Measurements from ENCODE around the gene SESTD1. TPM values are rescaled to one million over a fixed set of nuclear protein-coding genes. Genes with fewer than 3 reads are reported as not detected.

The SESTD1 gene
- total RNA-seq, 2 donors from 2014 or later, result 51.3 to 75.4 TPM

- H3K4me3 ChIP-seq (ENCODE audit: low read length), result no peak overlapping the region
- TF ChIP-seq, protein P1, sequence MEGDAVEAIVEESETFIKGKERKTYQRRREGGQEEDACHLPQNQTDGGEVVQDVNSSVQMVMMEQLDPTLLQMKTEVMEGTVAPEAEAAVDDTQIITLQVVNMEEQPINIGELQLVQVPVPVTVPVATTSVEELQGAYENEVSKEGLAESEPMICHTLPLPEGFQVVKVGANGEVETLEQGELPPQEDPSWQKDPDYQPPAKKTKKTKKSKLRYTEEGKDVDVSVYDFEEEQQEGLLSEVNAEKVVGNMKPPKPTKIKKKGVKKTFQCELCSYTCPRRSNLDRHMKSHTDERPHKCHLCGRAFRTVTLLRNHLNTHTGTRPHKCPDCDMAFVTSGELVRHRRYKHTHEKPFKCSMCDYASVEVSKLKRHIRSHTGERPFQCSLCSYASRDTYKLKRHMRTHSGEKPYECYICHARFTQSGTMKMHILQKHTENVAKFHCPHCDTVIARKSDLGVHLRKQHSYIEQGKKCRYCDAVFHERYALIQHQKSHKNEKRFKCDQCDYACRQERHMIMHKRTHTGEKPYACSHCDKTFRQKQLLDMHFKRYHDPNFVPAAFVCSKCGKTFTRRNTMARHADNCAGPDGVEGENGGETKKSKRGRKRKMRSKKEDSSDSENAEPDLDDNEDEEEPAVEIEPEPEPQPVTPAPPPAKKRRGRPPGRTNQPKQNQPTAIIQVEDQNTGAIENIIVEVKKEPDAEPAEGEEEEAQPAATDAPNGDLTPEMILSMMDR (conservative IDR thresholded peaks at IDR 0.05), result no peak
- Mint-ChIP-seq H3K4me1 (peaks cover 28% of the 10 kb centered on the region), H3K36me3 (ENCODE audit: low read depth) (peaks cover 5% of the 10 kb centered on the region), H3K4me3 (no peak overlapping the region), H3K27me3 (ENCODE audit: insufficient read depth) (no peaks in the 10 kb centered on the region), H3K9me3 (no peaks in the 10 kb centered on the region), H3K27ac (no peak overlapping the region)
- no peak overlapping the region for H3K9ac ChIP-seq (ENCODE audit: extremely low read depth, low read length, poor library complexity, severe bottlenecking)
- H3K36me3 ChIP-seq (ENCODE audit: control insufficient read depth, insufficient read depth, low read length), result no peaks in the 10 kb centered on the region
- H3K9me3 ChIP-seq (ENCODE audit: control insufficient read depth, low read length), result no peaks in the 10 kb centered on the region
- 97 to 100% methylated on average over 1 to 2 of the region's 2 CpGs for WGBS, 2 experiments (ENCODE audit: insufficient coverage in 1 of 2, insufficient read length in 1 of 2)
- peaks cover 4% of the 10 kb centered on the region for H3K4me1 ChIP-seq (ENCODE audit: control insufficient read depth, insufficient read depth, low read length)
- H3K27ac ChIP-seq (ENCODE audit: low read depth, low read length), result no peak overlapping the region
- DNase-seq, result no peak
- no peaks in the 10 kb centered on the region for H3K27me3 ChIP-seq (ENCODE audit: control insufficient read depth, insufficient read depth, low read length, poor library complexity, severe bottlenecking)
These were observed 29.9 kb downstream of the SESTD1 start for GRCh38 chr2:179234658-179235240.

DNA sequence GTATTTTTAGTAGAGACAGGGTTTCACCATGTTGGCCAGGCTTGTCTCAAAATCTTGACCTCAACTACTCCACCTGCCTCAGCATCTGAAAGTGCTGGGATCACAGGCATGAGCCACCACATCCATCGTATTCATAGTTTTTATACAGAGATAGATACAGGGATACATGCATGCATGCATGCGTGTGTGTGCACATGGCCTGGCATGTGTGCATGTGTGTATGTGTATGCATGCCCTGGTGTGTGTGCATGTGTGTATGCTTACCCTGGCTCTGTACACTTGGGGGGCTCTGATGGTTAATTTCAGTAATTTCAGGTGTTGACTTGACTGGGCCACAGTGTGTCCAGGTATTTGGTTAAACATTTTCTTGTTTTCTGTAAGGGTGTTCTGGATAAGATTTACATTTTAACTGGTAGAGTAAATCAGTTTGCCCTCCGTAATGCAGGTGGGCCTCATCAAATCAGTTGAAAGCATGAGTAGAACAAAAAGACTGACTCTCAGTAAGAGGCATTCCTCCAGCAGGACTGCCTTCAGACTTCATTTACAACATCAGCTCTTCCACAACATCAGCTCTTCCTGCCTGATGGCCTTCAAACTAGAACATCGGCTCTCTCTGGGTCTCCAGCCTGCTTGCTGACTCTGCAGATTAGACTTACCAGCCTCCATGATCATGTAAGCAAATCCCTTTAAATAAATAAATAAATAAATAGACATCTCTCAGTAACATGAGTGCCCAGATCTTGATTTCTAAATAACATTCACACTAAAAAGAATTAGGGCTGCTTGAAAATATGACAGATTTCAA lies 30.8 kb downstream of the SESTD1 start:
- Mint-ChIP-seq H3K27ac (no peak overlapping the region), H3K9me3 (no peaks in the 10 kb centered on the region), H3K36me3 (ENCODE audit: low read depth) (peaks cover 5% of the 10 kb centered on the region), H3K4me1 (peaks cover 27% of the 10 kb centered on the region), H3K27me3 (ENCODE audit: insufficient read depth) (no peaks in the 10 kb centered on the region), H3K4me3 (no peak overlapping the region)
- no peaks in the 10 kb centered on the region for H3K36me3 ChIP-seq (ENCODE audit: control insufficient read depth, insufficient read depth, low read length)
- DNase-seq, result no peak
- 96 to 100% methylated on average over 1 to 4 of the region's 4 CpGs for WGBS, 2 experiments (ENCODE audit: insufficient coverage in 1 of 2, insufficient read length in 1 of 2)
- no peaks in the 10 kb centered on the region for H3K27me3 ChIP-seq (ENCODE audit: control insufficient read depth, insufficient read depth, low read length, poor library complexity, severe bottlenecking)
- H3K9me3 ChIP-seq (ENCODE audit: control insufficient read depth, low read length), result no peaks in the 10 kb centered on the region
- peaks cover under 1% of the 10 kb centered on the region for H3K4me1 ChIP-seq (ENCODE audit: control insufficient read depth, insufficient read depth, low read length)
- TF ChIP-seq, protein P1 (conservative IDR thresholded peaks at IDR 0.05), result no peak
- no peak overlapping the region for H3K27ac ChIP-seq (ENCODE audit: low read depth, low read length)
- H3K9ac ChIP-seq (ENCODE audit: extremely low read depth, low read length, poor library complexity, severe bottlenecking), result no peak overlapping the region
- no peak overlapping the region for H3K4me3 ChIP-seq (ENCODE audit: low read length)

DNA sequence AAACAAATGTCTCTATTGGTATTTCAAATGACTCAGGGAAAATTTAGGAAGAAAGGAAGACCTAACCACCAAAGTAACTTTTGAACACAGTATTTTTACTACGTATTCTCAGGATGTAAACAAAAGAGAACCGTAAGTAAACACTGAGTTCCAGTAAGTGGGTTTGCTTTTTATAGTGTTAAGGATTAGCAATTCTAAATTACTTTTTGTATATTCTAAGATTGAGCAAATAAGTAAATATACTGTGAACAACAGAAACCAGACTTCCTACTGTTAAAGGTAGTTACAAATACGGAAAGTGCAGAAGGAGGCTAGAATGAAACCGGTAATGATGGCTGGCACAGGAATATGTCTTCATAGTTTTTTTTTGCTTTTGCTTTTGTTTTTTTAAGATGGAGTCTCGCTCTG lies 31.5 kb downstream of the SESTD1 start:
- Histone ChIP-seq H3K27me3 (ENCODE audit: control insufficient read depth, insufficient read depth, low read length, poor library complexity, severe bottlenecking) (no peaks in the 10 kb centered on the region), H3K27ac (ENCODE audit: low read depth, low read length) (no peak overlapping the region), H3K9me3 (ENCODE audit: control insufficient read depth, low read length) (no peaks in the 10 kb centered on the region), H3K36me3 (ENCODE audit: control insufficient read depth, insufficient read depth, low read length) (no peaks in the 10 kb centered on the region), H3K4me3 (ENCODE audit: low read length) (no peak overlapping the region), H3K9ac (ENCODE audit: extremely low read depth, low read length, poor library complexity, severe bottlenecking) (no peak overlapping the region), H3K4me1 (ENCODE audit: control insufficient read depth, insufficient read depth, low read length) (no peaks in the 10 kb centered on the region)
- H3K27me3 Mint-ChIP-seq (ENCODE audit: insufficient read depth), result no peaks in the 10 kb centered on the region
- H3K4me3 Mint-ChIP-seq, result no peak overlapping the region
- H3K4me1 Mint-ChIP-seq, result peaks cover 24% of the 10 kb centered on the region
- 86 to 90% methylated on average over 3 to 5 of the region's 5 CpGs for WGBS, 2 experiments (ENCODE audit: insufficient coverage in 1 of 2, insufficient read length in 1 of 2)
- TF ChIP-seq, protein P1 (conservative IDR thresholded peaks at IDR 0.05), result no peak
- H3K9me3 Mint-ChIP-seq, result no peaks in the 10 kb centered on the region
- H3K27ac Mint-ChIP-seq, result no peak overlapping the region
- DNase-seq, result no peak
- peaks cover 5% of the 10 kb centered on the region for H3K36me3 Mint-ChIP-seq (ENCODE audit: low read depth)

Data from endodermal cell (in vitro differentiated cells).